GM19324 (cell line): ENCODE results near the gene MTUS2.

Source experiments
- ATAC-seq: cut with Tn5 transposase; IDR thresholded peaks from one replicate; pipeline ENCODE4 v1.9.1; 2021; ENCODE audit warnings: mild to moderate bottlenecking, moderate library complexity; ENCODE audit not compliant: unreplicated experiment, low FRiP score

MTUS2 gene

DNA sequence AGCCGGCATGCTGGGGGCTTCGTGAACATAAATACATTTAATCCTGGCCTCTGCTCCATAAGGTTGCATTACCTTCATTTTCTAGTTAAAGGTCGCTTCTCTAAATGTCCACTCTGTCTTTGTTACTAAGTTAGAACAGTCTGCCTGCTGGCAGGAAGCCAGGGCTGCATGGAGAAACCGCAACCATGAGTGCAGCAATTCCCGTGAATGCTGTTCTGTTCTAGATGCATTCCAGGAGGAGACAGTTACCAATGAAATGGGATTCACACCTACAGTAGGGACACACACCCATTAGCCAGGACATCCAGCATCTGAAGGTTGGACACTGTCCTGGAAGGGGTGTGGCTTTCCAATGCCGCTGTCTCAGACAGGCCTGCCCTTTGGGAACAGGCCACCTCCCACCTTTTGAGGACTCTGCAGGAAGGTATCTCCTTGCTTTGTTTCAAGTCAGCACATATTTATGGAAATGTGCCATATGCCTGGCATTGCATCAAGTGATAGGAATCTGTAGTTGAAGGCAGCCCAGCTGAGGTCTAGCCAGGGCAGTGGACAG is 645.7 kb downstream of the MTUS2 start:
- ATAC-seq = no peak

GRCh38 chr13:29471551-29471950 is 651.4 kb downstream of the MTUS2 start:
- no peak for ATAC-seq

GRCh38 chr13:29472332-29472961 is 652.3 kb downstream of the MTUS2 start:
- no peak for ATAC-seq

DNA sequence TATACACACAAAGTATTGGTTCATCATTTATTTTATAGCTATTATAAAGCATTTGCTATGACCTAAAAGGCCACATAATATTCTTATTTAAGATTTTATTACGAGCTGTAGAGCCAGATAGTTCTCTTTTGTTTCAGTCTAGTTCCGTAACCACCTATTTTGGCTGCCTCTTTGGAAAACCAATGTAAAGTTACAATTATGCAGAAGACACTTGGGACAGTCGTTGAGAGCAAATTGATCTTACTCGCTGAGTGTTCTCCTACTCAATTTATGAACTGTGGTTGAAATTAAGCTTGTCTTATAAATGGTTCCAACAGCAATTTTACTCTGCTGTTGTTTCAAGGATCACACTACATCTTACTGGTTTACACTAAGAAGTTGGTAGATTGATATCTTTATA is 653.0 kb downstream of the MTUS2 start:
- no peak for ATAC-seq

DNA sequence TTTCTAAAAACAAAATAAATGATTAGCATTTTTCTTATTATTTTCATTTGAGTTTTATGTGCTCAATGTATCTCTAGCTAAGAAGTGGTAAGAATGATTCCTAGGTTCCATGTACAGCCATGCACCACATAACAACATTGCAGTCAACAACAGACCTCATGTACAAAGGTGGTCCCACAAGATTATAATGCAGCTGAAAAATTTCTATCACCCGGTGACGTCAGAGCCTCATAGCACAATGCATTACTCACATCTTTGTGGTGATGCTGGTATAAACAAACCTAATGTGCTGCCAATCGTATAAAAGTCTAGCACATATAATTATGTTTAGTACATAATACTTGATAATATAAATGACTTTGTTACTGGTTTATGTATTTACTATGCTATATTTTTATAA is 654.9 kb downstream of the MTUS2 start:
- no peak for ATAC-seq

DNA sequence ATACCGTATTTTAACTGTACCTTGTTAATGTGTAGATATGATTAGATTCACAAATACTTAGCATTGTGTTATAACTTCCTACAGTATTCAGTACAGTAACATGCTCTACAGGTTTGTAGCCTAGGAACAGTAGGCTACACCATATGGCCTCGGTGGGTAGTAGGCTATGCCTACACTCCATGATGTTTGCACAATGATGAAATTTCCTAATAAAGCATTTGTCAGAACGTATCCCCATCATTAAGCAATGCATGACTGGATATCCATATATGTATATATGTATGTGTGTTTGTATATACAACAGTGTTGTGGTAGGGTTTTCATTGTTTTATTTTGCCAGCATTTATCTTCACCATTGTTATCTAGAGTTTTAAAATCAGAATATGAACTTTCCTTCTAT is 655.9 kb downstream of the MTUS2 start:
- ATAC-seq = no peak

DNA sequence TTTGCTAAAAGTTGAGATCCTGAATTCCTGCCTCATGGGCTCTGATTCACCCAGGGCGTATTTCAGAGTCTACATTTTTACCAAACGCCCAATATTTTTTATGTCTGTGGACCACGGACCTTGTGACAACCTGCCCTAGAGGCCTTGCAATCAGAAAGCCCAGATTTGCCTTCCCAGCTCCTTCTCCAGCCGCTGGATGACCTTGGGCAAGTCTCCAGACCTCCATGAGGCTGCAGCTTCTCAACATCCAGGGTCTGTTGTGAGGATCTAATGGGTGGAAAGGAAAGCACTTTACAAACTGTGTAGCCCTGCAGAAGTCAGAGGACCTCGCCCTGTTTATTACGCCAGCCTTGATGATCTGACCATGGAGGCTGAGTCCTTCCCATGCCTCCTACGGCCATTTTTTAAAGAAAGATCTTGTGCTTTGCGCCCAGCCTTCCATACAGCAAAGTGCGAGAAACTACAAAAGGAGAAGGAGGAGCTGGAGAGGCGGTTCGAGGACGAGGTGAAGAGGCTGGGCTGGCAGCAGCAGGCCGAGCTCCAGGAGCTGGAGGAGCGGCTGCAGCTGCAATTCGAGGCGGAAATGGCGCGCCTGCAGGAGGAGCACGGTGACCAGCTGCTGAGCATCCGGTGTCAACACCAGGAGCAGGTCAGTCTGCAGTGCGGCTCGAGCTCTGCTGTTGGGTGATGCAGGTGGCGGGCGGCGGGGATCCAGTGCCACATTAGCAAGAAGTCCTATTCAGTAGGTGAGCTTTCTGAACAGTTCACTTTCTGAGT is 659.8 kb downstream of the MTUS2 start:
- ATAC-seq = no peak

- ATAC-seq = no peak
Measured at GRCh38 chr13:29480893-29481525, 660.9 kb downstream of the MTUS2 start.

- no peak for ATAC-seq
Measured at GRCh38 chr13:29481603-29482002, 661.5 kb downstream of the MTUS2 start.

DNA sequence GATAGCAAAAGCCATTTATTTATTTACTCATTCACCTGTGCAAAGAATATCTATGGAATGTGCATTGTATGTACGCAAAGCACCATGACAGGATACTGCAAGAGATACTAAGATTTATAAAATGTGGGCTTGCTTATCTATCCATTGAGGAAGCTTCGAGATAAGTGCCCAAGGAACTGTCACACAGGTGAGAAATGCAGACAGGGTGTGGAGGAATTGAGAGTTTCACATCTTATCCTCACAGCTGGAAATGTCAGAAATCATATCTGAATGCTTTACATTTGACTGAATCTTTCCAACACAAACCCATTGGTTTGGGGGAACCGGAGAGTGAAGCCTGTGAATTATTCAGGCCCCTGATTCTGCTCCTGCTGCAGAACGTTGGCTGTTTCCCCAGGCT is 662.4 kb downstream of the MTUS2 start:
- no peak for ATAC-seq

DNA sequence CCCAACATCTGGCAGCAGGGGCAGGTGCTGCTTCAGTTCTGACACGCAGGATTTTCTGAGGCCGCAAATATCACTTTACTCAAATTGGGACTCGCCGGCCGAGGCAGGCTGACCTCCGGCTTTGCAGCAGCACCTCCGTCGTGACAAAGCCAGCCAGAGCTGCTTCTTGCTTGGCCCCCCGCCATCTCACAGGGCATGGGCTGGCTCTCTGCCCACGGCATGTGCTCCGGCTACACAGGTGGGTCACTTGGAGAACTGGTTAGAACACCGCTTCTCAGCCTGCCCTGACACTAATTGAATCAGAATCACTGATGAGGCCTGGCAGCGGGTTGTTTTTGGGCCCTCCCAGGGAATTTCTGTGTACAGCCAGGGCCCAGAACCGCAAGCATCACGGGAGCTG is 663.1 kb downstream of the MTUS2 start:
- ATAC-seq = no peak

- ATAC-seq = no peak
Measured at GRCh38 chr13:29483623-29484022, 663.5 kb downstream of the MTUS2 start.

- peak; percentile 83 for ATAC-seq
Measured at GRCh38 chr13:29484236-29484635, 664.1 kb downstream of the MTUS2 start.

DNA sequence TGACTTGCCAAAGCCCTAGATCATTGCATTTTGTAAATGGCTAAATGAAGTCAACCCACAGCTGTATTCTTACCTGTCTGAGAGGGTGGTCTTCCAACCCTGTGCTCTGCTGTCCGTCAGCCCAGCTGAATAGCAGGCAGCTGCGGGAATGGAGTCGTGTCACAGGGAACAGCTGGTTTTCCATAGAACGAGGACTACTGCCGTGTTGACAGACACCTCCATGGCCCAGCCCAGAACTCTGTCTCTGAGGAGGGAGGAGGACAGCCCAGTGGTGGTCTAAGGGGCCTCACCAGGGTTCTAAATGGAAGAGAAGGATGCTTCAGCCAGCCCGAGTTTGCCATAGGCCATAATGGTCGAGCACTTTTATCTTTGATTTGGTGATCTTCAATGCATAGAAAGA is 664.7 kb downstream of the MTUS2 start:
- no peak for ATAC-seq

DNA sequence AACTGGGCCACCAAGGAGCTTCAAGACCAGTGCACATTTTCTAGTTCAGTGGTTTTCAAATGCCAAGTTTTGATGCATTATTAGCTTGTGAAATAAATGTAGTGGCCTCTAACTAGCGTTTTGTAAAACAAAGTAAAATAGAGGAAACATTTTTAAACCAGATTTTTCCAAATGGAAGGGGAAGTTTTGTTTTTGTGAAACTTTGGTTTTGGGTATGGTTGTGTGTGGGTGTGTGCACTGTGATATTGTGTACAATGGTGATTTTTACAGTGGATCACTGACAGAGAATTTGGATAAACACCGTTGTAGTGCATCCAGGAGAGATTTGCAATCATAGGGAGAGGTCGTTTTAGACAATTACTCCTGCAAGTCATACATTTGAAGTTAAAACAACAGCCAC is 666.4 kb downstream of the MTUS2 start:
- ATAC-seq = no peak

GRCh38 chr13:29487466-29488454 is 667.6 kb downstream of the MTUS2 start:
- ATAC-seq = no peak

GRCh38 chr13:29489650-29490560 is 669.8 kb downstream of the MTUS2 start:
- no peak for ATAC-seq

DNA sequence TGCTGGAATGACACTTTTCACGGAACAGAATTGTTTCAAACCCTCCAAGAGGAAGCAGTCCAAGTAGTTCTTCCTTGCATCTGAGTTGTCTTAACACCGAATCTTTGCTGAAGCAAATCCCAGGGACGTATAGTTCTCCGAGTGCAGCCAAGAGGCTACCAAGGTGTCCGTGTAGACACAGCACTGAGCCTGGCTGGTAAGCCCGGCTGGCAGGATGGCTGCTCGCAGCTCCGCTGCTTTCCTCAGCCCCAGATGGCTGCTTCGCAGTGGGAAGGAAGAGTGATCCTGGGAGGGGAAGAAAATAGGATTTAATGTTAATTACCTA is 670.4 kb downstream of the MTUS2 start:
- no peak for ATAC-seq

GRCh38 chr13:29491248-29491647 is 671.1 kb downstream of the MTUS2 start:
- ATAC-seq = no peak
